DMS114 treated with DMSO at 0.1 percent for 48 hours (cell line): Measurements from ENCODE around the gene DLG2.

Source experiments
- DNase-seq: peaks from one replicate; lab custom pipeline; 2025; ENCODE audit not compliant: unreplicated experiment; lab: John Stamatoyannopoulos, UW

Gene DLG2

DNA sequence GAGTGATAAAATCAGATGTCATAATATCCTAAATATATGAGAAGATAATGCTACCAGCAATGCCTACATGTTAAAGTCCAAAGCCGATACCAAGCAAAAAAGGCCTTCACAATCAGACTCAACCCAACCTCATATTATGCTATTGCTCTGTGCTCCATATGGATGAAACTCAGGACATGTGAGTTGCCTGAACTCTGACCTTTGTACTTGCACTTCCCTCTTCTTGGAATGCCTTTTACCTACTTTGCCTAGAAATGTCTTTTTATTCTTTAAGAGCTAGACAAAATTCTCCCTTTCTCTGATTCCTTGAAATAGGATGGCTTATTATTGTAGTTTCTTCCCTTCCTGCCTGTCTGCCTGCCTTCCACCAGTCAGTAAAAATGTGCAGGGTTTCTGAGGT lies 1386.3 kb downstream of the DLG2 start:
- DNase-seq = no peak

DNA sequence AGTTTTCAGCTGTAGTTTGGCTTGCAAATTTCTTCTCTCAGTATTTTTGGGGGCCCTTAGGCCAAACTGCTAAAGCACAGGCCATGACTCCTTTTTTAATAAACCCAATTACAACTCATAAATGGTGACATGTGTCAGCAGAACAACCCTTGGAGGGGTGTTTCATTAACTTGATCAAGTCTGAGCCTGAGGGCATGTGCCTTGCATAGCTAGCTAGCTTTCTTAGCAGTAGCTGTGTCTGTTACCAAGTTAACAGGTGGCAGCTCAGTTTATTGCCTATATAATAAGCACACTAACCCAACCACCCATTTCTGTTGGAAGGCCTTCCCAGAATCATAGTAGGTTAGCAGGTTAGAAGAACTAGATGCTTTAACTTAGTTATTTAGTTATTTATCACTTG lies 1390.7 kb downstream of the DLG2 start:
- no peak for DNase-seq

DNA sequence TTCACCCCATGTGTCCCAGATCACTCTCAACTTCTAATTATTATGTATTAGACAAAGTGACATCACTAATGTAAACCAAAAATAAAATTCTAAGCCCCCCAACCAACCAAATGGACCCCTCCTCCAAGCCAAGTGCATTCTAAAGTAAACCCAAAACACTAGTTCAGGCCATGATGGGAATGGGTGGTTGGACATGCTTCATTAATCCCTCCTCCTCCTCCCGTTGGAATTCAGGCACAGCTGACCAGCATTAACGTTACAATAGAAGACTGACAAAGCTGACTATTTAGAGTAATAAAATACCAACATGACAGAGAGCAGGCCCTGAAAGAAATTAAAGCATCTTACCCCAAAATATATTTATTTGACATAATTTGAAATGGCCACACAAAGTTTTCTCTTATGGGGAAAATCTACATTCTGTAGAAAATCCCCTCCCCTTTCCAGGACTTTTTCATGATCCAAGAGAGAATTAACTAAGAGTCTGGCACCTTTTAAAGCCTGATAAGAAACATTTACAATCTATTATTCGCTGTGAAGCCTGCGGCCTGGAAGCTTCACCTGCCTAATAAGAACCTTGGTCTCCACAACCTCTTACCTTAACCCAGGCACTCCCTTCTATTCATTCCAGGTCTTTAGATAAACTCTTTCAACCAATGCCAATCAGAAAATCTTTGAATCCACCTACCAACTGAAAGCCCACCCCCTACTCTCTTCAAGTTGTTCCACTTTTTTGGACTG lies 1392.5 kb downstream of the DLG2 start:
- DNase-seq = no peak

DNA sequence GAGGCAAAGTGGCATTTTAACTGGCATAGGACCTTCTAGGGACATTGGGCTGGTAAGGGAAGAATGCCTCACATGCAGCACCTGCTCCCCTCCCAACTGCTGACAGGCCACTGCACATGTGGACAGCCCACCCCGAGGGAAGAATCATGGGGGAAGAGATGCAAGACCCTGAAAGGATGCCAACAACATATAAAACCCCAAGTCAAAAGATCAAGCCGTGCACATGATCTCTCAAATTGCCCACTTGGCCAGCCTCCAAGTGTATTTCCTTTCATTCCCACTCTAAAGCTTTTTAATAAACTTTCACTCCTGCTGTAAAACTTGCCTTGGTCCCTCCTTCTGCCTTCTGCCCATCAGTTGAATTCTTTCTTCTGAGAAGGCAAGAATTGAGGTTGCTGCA lies 1393.1 kb downstream of the DLG2 start:
- no peak for DNase-seq

DNA sequence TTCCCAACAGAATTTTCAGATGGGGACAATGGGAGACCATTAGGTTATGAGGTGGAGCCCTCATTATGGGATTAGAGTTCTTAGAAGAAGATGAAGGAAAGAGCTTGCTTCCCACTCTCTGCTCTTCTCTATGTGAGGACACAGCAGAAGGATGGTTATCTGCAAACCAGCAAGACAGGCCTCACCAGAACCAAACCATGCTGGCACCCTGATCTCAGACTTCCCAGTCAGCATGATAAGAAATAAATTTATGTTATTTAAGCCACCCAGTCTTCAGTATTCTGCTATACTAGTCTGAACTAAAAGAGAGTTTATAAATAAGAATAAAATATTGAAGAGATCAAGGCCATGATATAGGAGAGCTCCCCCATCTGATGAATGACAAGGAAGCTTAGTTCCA lies 1394.6 kb downstream of the DLG2 start:
- no peak for DNase-seq

DNA sequence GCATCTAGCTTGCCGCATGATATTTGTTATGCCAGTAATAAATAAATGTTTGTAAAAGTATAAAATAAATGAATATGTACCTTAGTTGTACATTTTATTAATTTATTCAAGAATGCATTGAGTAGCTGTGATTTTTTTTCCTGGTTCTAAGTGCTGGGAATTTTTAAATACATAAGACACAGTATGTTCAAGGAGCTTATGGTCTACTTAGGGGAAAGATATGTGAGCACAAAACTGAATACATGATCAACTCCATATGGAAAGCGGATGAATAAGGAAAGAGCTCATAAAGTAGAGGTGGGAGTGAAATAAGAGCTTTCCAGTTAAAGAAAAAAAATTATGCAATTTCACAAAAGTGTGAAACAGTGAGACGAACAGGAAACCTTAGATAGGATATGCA lies 1396.7 kb downstream of the DLG2 start:
- DNase-seq = no peak

DNA sequence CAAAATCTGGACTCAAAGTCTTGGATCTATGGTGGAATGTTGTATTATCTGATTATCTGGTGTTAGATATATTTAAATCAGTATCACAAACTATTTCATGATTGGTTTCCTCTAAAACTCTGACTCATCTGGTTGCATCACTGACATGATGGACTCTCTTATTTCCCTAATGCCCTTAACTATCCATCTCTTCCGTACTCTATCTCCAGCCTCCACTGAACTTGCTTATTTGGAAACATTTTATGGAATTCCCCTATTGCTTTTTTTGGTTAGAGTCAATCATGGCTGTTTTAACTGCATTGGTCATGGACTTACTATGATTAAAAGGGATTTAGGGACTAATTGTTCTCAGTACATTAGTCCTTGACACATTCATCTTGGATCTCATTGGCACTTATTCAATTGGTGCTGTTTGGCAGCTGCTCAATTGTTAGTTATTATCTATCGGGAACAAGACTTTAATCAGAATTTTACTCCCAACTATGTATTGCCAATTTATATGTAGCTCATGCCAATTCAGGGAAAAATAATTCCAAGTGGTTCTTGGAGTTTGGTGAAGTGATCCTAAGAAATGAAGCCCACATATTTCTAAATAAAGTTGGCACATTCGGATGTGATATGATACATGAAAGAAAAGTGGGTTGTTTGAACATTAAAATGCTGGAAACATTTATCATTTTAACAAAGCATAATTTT lies 1399.0 kb downstream of the DLG2 start:
- no peak for DNase-seq

DNA sequence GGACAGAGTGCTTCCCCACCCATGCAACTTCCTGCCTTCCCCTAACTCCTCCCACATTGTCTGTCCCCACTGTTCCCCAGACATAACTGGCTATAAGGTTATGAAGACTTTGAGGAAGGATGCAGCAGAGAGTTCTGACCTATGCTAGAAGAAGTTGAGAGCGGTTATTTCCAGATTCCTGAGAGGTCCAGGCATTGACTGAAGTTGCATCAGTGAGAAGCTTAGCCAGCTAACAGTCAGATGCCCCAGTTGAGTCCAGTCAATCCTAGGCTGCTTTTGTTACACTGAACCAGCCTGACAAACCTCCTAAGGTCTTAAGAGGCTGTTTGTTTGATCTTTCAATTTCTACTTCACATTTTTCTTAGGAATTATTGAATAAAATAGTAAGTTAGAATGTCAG lies 1403.1 kb downstream of the DLG2 start:
- no peak for DNase-seq

DNA sequence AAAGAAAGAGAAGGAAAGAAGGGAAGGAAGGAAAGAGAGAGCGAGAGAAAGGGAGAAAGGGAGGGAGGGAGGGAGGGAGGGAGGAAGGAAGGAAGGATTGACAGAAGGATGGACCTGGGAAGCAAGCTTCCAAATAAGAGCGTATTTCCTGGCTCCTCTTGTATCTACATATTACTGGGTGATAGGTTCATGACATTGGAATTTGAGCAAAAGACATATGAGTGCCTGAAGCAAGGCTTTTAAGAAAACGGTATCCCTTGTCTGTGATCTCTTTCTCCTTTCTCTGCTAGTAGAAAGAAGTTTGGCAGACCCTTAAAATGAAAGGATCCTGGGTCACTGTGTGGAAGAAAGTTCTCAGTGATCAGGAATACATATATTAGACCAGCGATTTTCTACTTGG lies 1408.8 kb downstream of the DLG2 start:
- DNase-seq = no peak

DNA sequence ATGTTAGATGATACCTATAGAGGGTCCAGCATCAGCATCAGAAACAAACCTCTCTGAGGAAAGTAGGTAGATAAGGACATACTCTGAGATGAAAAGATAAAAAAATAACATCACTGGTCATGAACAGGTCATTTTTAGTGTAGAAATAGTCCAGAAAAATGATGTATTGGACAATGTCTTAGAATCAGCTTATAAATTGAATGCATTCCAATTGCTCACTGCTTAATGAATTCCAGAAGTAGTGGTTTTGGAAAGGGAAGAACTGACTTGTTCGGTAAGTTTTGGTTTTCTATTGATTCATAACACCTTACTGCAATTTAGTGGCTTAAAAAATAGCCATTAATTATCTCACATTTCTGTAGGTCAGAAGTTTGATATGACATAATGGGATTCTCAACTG lies 1411.5 kb downstream of the DLG2 start:
- no peak for DNase-seq

DNA sequence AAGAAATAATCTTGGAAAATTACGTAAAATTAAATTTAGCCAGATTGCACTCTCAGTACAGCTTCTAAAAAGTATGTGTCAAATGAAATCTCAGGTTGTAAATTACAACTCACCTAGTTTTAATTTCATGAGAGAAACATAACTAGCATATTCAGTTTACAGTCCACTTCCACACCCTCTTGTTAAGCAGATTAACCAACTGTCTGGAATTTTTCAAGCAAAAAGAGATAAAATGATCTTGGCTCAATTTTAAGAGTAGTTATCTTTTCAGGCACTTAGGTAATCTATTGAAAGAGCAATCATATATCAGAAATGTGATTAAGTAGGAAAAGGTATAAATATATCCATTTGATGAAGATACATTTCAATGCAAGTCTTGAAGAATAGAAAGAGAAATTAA lies 1412.6 kb downstream of the DLG2 start:
- no peak for DNase-seq

DNA sequence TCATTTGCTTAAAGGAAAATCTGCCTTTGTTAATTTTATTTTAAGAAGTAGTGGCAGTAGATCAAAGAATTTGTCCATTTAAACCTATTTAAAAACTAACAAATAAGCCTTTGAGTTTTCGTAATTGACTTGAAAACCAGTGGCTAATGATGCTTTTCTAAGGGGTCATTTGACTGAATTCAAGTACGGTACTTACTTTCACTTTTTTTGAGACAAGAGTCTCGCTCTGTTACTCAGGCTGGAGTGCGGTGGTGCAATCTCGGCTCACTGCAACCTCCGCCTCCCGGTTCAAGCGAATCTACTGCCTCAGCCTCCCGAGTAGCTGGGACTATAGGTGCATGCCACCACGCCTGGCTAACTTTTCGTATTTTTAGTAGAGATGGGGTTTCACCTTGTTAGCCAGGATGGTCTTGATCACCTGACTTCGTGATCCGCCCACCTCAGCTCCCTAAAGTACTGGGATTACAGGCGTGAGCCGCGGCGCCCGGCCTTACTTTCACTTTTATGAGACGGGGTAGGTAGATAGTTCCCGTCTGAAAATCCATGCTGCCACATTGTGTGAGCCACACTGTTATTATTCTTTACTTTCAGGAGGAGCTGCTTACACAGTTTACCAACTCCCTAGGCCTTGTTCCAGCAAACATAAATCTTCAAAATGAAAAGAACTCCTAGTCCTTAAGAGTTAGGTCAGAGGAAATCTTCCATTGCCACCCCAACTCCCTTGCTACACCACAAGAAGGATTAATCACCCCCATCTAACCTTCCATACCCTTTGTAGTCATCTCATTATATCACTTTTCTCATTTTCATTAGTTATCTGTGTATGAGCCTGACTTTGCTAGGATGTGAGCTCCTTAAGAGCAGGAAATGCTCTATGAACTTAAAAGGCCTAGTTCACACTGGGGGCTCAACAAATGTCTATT lies 1414.4 kb downstream of the DLG2 start:
- no peak for DNase-seq

DNA sequence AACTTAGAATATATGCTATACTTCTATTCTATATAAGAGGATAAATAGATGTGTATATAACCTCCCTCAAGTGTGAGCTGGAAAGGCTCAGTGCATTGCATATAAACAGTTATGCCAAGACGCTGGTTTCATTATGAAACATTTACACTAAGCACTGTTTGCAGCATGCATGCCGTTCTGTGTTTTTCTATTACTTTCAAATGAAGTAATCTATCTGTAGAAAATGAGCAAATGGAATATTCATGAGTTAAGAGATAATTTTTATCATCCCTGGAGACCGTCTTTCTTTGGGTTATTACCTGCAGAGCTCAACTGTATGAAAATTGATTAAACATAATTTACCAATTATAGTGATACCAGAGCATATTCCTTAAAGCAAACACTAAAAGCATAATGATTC lies 1415.2 kb downstream of the DLG2 start:
- DNase-seq = no peak

DNA sequence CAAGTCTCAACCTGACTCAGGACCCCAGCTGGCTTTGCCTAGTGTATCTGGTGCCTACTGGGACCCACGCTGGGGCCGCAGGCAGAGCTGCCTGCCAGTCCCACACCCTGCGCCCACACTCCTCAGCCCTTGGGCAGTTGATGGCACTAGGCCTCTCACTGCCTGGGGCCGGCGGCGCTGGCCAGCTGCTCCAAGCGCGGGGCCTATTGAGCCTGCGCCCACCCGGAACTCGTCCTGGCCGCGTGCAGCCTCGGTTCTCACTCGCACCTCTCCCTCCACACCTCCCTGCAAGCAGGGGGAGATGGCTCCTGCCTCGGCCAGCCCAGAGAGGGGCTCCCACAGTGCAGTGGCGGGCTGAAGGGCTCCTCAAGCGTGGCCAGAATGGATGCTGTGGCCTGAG lies 1432.4 kb downstream of the DLG2 start:
- no peak for DNase-seq

DNA sequence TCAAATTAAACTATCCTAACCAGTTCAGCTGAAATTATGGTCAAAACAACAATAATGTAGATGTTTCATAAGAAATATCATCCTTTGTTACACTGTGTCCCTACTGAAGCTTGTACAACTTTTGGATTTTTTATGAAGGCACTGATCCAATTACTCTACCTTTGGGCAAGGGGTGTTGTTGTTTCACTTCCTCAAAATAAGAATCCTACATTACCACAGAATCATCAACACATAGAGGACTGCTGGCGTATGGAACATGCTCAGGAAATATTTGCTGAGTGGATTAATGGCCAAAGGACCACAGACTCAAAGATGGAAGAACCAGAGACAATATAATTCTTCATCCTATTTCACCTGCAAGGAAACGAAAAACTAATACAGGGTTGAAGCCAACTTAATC lies 1433.4 kb downstream of the DLG2 start:
- DNase-seq = no peak

DNA sequence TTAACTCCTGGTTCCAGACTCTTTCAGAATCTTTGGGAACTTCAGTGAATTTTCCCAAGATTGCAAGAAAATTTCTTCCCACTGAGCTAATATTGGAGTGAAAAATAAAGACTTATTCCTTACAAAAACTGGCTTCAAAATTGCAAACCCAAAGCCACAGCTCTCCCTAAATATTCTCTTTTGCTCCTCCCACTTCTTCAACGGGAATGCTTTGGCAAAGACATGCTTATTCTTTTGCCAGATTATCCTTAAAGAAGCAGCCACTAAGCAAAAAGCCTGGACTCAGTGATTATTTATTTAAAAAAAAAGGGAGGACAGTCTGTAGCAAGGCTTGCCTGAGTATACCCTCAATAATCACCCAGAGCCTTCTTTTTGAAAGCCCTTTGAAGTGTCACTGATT lies 1438.6 kb downstream of the DLG2 start:
- no peak for DNase-seq

DNA sequence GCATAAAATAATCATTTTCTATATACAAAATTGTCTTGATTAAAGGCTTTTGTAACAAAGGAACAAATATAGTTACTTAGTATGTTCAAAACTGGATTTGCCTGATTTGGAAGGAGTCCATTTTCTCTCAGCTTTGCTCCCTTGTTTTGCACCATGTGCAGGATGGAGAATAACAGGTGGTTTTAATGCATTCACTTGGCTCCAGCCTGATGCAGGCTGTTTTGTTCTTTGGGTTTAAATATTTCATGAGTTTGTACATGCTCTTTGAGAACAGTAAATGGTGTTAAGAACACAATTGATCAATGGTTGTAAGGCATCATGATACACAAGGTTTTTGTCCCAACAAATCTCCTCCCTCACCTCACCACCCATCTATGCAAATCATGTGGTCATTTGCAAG lies 1454.1 kb downstream of the DLG2 start:
- no peak for DNase-seq

DNA sequence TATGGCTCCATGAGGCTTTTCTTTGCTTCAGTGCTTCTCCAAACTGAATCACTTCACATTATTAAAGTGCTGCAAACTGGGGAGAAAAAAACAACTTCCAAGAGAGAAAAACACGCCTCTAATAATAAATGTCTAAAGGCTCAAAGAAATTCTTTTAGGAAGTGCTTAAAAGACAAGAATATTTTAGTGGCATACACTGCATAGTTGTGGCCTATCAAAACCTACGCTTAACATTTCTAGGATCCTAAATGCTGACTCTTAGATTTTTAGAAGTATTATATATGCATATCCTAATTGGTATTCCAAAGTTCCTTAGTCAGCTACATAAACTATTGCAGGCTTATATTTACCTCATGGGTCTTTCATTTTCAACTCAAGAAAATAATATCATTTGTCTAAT lies 1462.0 kb downstream of the DLG2 start:
- no peak for DNase-seq

DNA sequence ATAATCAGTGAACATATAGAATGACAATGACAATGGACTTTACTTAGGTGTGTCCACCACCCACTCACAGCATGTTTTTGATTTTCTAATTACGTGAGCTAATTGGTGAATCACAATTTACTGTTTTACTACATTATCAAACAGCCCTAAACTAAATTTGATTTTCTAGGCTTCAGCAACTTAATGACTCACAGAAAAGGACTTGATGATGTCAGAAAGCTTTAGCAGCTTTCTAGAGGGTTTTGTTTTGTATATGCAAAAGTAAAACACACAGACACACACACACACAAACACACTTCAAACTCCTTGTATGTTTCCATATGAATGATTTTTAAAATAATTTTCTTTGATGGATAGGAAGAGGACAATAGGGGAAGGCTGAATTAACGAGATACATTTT lies 1462.4 kb downstream of the DLG2 start:
- DNase-seq = no peak

DNA sequence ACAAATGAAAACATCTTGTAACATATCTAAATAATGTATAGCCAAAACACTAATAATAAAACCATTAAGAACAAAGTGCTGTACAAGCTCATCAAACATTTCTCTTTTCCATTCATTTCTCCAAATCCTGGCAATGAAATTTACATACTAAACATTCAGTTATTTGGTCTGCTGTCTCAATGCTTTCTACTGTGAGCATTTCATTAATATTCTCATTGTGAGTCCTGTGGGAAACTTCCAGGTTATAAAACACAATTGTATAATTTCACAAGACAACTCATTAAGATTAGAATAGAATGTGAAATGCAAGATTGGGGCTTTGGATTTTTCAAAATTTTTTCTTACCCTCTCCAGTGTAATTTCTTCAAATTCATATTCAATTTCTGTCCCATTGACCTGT lies 1464.0 kb downstream of the DLG2 start:
- no peak for DNase-seq

DNA sequence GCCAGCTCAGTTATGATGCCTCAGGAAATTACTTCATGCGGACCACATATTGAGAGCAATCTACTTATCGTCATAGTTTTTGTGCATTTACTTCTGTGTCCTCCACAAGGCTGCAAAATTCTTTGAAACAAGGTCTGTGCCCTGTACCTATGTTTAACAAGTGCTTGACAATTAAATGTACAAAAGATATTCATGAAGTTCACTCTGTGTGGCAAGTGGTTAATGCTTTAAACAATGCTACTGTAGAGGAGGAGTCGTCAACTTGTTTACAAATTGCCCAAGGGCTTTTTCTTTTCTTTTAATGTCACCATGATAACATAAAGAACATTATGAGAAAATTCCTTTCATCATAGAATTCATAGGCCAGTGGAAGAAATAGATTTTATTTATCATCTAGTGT lies 1469.5 kb downstream of the DLG2 start:
- DNase-seq = no peak

DNA sequence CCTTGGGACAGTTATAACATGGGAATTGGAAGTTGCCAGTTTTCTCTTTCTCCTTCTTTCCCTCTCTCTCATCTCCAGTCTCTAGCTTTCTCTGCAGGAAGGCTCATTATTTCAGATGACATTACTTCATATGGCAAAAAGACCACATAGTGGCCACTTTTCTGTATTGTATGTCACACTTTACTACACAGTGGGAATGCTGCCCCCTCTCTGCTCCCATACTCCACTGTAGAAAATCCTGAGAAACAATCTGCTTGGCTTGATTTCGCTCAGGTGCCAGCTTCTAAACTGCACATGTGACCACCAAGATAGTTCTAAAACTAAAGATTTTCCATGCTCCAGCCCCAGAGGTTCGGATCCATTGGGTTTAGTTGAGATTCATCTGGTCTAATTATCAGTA lies 1480.3 kb downstream of the DLG2 start:
- no peak for DNase-seq
